OCI-M2 (cell line): Measurements from ENCODE around the gene ODC1.
A peak's percentile ranks its signal among the peaks of the same experiment; 100 is the strongest.

ENCODE experiments used
- DNase-seq: peaks from one replicate; lab custom pipeline; 2025; ENCODE audit not compliant: unreplicated experiment; lab: John Stamatoyannopoulos, UW

The ODC1 gene

GRCh38 chr2:10434886-10435819 is 13.0 kb downstream of the ODC1 start:
- peak; percentile 45 for DNase-seq

GRCh38 chr2:10433947-10434885 is 13.9 kb downstream of the ODC1 start:
- DNase-seq, result no peak

GRCh38 chr2:10433264-10433946 is 14.7 kb downstream of the ODC1 start:
- DNase-seq, result no peak

- DNase-seq, result no peak
Observed at GRCh38 chr2:10432311-10433181, 15.6 kb downstream of the ODC1 start.

GRCh38 chr2:10431797-10432196 is 16.3 kb downstream of the ODC1 start:
- DNase-seq, result no peak

- DNase-seq, result no peak
Observed at GRCh38 chr2:10430886-10431622, 17.1 kb downstream of the ODC1 start.

GRCh38 chr2:10428924-10429323 is 19.2 kb downstream of the ODC1 start:
- DNase-seq, result no peak

GRCh38 chr2:10428355-10428754 is 19.8 kb downstream of the ODC1 start:
- DNase-seq, result no peak

GRCh38 chr2:10427618-10427949 is 20.5 kb downstream of the ODC1 start:
- no peak for DNase-seq

- DNase-seq, result no peak
Observed at GRCh38 chr2:10426726-10427617, 21.2 kb downstream of the ODC1 start.

GRCh38 chr2:10425699-10426098 is 22.4 kb downstream of the ODC1 start:
- DNase-seq, result no peak

- no peak for DNase-seq
Observed at GRCh38 chr2:10424916-10425505, 23.1 kb downstream of the ODC1 start.

- DNase-seq, result no peak
Observed at GRCh38 chr2:10424051-10424450, 24.1 kb downstream of the ODC1 start.

GRCh38 chr2:10423400-10423774 is 24.7 kb downstream of the ODC1 start:
- no peak for DNase-seq

- DNase-seq, result no peak
Observed at GRCh38 chr2:10422732-10423399, 25.3 kb downstream of the ODC1 start.

- DNase-seq, result no peak
Observed at GRCh38 chr2:10422251-10422650, 25.9 kb downstream of the ODC1 start.

GRCh38 chr2:10419553-10420257 is 28.4 kb downstream of the ODC1 start:
- no peak for DNase-seq
